Jurkat, Clone E6-1 (cell line): Measurements from ENCODE around the gene FAM171A1. TPM values are rescaled to one million over a fixed set of nuclear protein-coding genes. Genes with fewer than 3 reads are reported as not detected.
A peak's percentile ranks its signal among the peaks of the same experiment; 100 is the strongest.
"Not testable (repeated sequence)": the region's sequence is repeated elsewhere in the genome, so short reads cannot be mapped to it uniquely, and the experiment has no call there.

Experiments used
- DNase-seq: peaks from one replicate; pipeline ENCODE4 v3.0.0-alpha.2; 2011; ENCODE audit warnings: low read depth, low spot score
- H3K4me3 ChIP-seq: 2 replicates; pipeline ENCODE4 v1.5.1; 2011; ENCODE audit warnings: mild to moderate bottlenecking, low read length, control low read depth, moderate library complexity
- polyA plus RNA-seq: library from polyadenylated mRNA; unstranded; fragments of >200 nt; gene quantifications from one replicate; pipeline ENCODE4 v1.2.1, GENCODE V29; 2012; ENCODE audit warnings: missing spikeins; ENCODE audit not compliant: insufficient read length, insufficient read depth

The FAM171A1 gene
- polyA plus RNA-seq: 6.1 TPM

DNA sequence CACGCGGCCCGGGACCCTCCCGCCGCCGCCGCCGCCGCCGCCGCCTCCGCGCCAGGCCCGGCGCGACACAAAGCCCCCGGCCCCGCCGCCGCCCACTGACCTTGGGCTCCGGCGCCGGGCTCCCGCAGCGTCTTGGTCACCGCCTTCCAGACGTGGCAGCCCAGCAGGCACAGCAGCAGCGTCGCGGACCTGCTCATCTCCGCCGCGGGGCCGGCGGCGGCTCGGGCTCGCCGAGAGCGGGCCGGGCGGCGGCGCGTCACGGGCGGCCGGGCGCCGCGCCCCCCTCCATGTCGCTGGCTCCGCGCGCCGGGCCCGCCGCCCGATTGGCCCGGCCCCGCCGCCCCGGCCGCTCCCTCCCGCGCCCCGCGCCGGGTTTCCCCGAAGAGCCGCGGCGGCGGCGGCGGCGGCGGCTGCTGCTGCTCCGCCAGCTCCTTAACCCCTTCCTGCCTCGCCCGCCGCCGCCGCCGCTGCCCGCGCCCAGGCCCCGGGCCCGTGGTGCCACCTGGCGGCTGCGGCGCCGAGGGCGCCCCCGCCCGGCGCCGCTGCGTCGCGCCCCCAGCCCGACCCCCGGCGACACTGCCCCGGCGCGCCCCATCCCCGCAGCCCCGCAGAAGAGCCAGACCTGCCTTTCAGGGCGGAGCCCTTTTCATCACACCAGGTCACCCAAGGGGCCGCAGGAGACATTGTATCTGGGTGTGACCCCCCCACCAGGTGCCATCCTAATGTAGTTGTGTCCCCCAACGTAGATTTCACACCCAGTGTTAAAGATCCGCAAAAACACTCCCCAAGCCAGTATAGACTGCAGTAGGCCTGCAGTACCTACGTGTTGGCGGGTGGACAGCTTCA, at the start of gene FAM171A1:
Gene FAM171A1, minus strand, starts transcription at position 434 of the 846 bp plus-strand sequence. Its CDS starts 237 bp downstream, at position 197.
- no peak for DNase-seq
- peak within 1 kb of the TSS; percentile 32 for H3K4me3 ChIP-seq

DNA sequence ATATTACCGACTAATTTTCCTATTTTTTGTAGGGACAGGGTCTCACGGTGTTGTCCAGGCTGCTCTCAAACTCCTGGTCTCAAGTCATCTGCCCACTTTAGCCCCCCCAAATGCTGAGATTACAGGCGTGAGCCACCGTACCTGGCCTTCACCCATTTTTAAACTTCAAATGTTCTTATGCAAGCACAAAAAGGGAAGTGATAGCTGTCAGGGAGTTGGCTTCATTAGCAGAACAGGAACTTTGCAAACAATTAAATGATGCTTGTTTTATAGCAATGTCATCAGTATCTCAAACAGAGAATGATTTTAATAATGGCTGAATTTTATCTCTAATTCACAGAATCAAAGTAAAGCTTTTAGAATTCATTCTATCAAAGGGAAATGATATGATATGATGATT, 49.8 kb upstream of the FAM171A1 start:
- H3K4me3 ChIP-seq: no peak overlapping the region
- DNase-seq: no peak

DNA sequence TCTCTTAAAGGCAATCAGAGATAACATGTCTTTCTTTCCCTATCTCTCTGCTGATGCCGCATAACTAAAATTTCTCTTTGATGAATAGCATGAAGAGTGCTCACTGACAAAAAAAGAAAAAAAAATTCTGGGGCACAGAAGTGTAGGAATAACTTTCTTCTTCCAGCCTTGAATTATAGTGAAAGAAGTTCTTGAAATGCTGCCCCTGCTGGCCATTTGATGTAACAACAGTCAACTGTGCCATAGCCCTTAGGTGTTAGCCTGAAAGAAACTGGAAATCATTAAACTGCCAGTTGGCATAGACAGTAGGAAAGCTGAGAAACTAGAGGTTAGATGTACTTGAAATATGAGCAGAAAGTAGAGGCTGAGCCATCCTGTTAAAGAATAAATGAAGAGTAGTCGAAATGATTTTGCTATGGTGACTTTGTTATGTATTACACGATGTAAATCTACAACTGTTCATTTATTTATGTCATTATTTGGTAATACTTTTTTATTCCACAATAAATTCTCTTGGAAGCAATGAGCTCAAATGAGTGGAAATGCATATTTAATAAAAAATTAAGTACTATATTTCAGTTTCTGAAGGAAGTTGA, 48.3 kb upstream of the FAM171A1 start:
- no peak overlapping the region for H3K4me3 ChIP-seq
- peak; percentile 30 for DNase-seq

DNA sequence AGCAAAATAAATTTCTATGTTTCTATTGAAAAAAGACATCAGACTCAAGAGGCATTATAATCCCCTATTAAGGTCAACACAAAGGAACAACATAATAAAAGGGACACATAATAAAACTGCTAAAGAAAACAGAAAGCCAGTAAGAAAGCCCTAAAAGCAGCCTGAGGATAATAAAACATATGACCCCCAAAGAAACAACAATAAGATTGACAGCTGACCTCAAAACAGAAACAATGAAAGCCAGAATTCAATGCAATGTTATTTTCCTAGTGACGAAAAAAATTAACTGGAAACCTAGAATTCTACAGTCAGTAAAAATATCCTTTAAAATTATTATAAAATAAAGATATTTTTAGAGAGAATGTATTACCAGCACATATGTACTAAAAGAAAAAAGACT, 44.9 kb upstream of the FAM171A1 start:
- no peak overlapping the region for H3K4me3 ChIP-seq

DNA sequence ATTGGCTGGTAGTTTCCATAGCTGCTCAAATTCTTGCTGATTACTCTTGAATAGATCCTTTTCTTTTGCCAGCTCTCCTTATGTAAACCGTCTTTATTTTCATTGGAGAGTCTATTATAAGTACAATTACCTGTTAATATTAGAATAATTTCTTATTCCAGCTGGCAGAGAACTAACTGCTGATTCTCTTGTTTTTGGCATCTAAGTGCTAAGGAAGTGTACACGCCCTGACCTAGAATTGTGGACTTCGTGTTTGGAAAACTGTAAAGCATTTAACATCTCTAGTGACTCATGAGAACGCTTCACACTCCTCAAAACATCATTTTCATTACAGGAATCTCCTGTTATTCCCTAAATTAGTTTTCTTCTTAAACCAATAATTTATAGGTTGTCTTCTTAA, 39.9 kb upstream of the FAM171A1 start:
- DNase-seq: no peak
- no peak overlapping the region for H3K4me3 ChIP-seq

More for the DNA sequence above, 44.9 kb upstream of the FAM171A1 start:
- DNase-seq: no peak

DNA sequence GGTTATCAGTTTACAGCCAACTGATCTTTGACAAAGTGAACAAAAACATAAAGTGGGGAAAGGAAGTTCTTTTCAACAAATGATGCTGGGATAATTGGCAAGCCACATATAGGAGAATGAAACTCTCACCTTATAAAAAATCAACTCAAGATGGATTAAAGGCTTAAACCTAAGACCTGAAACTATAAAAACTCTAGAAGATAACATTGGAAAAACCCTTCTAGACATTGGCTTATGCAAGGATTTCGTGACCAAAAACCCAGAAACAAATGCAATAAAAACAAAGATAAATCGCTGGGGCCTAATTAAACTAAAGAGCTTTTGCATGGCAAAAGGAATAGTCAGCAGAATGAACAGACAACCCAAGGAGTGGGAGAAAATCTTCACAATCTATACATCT, 38.3 kb upstream of the FAM171A1 start:
- H3K4me3 ChIP-seq, DNase-seq: not testable (repeated sequence)

DNA sequence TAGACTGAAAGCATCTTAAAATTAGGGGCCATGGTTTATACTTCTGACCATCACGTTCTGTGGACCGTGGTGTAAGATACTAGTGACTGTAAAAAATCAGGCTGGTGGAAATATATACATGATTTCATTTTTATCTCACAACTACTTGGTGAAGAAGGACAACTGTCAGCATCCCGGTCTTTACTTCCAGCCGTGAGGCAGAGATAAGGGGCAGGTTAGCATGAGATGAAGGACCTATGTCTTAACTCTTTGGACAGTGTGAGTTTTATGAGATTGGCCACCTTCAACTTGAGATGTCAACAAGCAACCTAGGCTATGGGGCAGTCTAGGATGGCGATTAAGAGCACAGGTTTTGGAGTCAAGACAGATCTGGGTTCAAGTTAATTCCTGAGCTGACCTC, 37.5 kb upstream of the FAM171A1 start:
- no peak for DNase-seq
- no peak overlapping the region for H3K4me3 ChIP-seq

DNA sequence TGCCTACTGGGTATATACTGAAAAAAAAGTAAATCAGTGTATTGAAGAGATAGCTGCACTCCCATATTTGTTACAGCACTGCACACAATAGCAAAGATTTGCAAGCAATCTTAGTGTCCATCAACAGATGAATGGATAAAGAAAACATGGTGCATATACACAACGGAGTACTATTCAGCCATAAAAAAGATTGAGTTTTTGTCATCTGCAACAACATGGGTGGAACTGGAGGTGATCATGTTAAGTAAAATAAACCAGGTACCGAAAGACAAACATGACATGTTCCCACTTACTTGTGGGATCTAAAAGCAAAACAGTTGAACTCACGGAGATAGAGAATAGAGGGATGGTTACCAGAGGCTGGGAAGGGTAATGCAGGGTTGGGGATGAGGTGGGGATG, 34.2 kb upstream of the FAM171A1 start:
- no peak for DNase-seq
- no peak overlapping the region for H3K4me3 ChIP-seq

DNA sequence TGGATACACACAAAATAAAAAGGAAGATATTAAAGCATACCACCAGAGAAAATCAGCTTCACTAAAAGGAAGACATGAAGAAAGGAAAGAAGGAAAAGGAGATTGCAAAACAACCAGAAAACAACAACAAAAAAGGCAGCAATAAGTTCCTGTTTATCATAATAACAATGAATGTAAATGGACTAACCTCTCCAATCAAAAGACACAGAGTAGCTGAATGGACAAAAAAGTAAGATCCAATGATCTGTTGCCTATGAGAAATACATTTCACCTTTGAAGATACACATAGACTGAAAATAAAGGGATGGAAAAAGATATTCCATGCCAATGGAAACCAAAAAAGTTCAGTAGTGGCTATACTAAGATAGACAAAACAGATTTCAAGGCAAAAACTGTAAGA, 30.3 kb upstream of the FAM171A1 start:
- no peak overlapping the region for H3K4me3 ChIP-seq
- DNase-seq: no peak

DNA sequence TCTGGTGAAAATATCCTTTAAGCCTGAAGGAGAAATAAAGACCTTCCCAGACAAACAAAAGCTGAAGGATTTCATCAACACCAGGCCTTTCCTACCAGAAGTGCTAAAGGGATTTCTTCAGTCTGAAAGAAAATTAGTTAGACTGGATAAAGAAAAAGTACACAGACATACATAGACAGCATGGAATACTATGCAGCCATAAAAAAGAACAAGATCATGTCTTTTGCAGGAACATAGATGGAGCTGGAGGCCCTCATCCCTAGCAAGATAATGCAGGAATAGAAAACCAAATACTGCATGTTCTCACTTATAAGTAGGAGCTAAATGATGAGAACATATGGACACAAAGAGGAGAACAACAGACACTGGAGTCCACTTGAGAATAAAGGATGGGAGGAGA, 29.4 kb upstream of the FAM171A1 start:
- H3K4me3 ChIP-seq, DNase-seq: not testable (repeated sequence)

DNA sequence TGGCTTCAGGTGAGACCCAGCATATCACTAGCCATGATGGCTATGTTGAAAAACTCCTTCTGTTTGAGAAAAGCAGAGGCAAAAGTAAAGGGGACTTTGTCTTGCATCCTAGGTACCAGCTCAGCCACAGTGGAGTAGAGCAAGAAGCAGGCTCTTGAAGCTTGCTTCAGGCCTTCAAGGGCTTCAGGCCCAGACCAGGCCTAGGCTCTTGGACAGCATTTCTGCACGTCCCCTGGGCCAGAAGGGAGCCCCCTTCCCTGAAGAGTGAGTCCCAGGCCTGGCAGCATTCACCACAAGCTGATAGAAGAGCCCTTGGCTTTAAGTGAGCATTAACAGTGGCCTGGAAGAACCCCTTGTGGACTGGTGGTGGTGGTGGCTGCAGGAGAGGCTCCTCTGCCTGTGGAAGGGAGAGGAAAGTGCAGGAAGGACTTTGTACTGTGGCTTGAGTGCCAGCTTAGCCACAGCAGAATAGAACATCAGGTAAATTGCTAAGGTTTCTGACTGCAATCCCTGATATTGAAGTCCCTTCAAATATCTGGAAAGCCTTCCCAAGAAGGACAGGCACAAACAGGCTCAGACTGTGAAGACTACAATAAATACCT, 28.1 kb upstream of the FAM171A1 start:
- H3K4me3 ChIP-seq: no peak overlapping the region
- no peak for DNase-seq

DNA sequence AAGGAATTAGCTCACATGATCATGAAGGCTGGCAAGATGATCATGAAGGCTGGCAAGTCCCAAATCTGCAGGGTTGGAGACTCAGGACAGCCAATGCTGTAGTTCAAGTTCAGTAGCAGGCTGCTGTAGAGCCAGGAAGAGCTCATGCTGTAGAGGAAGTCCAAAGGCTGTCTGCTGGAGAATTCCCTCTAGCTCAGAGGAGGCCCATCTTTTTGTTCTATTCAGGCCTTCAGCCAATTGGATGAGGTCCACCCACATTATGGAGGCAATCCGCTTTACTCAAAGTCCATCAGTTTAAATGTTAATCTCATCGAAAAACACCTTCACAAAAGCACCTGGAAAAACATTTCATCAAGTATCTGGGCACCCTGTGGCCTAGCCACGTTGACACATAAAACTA, 24.8 kb upstream of the FAM171A1 start:
- DNase-seq: no peak
- no peak overlapping the region for H3K4me3 ChIP-seq

DNA sequence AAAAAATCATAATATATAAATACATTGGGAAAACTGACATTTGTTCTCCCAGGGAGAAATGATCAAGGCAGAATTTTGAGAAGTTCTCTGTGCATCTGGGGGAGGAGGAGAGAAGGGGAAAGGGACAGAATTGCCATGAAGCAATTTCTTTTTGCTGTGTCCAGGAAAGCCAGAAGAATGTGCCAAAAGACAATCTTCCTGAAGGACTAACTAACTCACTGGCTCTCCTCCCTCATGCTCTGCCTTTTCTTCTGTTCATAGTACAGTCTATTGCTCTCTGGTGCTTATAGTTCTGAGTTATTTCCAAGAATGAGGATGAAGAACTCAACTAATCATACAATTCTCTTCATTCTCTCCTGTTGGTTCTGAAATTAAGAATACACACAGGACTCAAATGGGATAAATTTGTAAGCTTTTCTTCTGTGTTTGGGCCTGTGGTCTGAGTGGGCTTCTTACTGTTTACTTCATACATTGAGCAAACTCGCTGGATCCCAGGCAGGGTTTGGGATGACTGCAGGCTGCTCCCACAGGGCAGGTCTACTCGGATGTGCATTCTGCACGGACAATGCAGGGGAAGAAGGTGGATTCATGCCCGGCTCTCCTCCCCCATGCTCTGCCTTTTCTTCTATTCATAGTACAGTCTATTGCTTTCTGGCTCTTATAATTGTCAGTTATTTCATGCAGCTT, 22.2 kb upstream of the FAM171A1 start:
- no peak for DNase-seq
- H3K4me3 ChIP-seq: no peak overlapping the region

DNA sequence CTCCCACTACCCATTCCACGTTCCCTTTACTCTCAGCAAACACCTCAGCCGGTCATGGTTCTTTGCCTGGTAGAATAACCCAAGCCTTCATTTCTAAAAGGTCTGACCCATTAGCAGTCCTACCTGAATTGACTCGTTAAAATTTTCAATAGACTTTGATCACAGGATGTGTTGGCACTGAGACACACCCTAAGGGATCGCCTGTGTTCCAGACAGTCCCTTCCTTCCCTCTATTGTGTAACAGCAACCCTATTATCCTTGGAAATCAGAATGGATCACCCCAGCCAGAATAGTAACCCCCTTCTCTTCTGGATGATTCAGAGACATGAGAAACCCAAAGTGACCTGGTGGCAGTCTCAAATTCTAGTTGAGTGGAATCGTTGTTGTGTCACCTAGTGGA, 20.4 kb upstream of the FAM171A1 start:
- no peak for DNase-seq

DNA sequence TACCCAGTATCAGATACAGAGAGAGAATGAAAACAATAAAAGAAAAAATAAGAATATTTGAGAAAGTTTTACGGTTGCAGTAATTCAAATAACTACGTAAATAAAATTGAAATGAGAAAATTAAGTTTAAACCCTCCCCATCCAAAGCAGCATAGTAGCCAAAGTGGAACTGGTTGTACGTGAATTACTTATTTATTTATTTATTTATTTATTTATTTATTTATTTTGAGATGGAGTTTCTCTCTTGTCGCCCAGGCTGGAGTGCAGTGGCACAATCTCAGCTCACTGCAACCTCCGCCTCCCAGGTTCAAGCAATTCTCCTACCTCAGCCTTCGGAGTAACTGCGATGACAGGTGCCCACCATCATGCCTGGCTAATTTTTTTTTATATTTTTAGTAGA, 17.1 kb upstream of the FAM171A1 start:
- not testable (repeated sequence) for H3K4me3 ChIP-seq, DNase-seq

More for the DNA sequence above, 20.4 kb upstream of the FAM171A1 start:
- H3K4me3 ChIP-seq: no peak overlapping the region

DNA sequence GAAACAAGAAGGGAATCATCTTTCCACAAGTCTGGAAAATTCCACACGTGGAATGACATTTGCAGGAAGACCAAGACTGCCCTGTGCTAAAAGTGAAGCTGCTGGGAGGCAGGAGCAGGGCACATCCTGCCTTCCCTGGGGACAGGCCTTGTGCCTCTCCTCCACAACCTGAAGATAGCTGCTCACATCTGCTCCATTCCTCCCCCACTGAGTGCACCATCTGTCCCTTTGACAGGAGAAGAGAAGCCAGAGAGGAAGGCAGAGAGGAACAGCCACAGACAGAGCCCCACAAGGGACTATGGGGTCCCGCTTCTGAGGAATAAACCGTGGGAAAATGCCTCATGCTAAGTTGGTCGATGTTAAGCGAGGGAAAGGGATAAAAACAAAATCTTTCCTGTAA, 15.9 kb upstream of the FAM171A1 start:
- no peak overlapping the region for H3K4me3 ChIP-seq

DNA sequence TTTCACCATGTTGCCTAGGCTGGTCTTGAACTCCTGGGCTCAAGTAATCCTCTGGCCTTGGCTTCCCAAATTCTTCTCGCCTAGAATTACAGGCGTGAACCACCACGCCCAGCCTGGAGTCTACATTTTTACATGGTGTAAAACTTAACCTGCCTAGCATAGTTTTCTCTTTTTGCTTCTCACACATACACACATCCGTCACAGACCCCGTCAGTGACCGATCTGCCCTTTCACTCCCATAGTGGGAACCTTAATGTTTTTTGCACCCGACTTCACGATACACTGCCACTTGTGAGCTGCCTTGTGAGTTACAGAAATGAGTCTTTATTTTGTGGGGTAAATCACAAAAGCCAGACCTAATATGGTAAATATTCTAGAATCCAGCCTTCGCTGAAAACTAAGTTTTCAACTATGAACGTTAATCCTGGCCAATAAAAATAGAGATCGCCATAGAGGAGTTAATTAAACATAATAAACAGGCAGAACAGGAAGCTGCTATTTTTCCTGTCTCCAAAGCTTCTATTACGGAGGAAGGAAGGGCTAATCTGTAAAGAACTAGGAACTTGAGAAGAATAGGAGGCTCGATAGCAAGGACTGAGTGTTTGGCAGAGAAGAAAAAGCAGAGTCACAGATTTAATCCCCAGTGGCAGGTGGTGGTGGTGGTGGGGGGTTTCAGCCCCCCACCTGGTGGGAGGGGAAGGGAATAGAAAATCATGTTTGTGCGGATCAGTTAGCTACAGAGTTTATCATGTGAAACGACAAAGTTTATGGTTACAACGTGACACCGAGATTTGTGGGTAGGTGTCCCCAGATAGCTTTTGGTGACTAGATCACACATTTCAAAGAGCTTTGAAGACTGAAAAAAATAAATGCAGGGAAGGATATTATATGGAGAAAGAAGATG, 14.7 kb upstream of the FAM171A1 start:
- H3K4me3 ChIP-seq: no peak overlapping the region
- DNase-seq: no peak

More for the DNA sequence above, 15.9 kb upstream of the FAM171A1 start:
- DNase-seq: no peak

DNA sequence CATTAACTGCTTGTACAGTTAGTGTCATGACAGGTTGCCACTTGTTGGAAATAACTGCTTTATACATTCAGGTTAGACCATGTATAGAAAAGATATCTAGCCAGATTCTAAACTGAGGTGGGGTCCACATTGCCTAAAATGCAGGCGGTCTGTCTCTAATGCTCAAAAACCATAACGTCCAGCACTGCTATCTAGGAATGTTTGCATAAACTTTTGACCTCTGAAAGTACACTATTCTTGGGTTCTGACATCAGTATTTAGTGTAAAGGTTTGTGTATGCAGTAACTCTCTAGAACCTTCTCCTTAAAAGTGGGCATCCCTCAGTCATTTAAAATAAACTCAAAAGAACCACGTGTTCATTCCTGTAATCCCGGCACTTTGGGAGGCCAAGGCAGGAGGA, 10.3 kb upstream of the FAM171A1 start:
- no peak overlapping the region for H3K4me3 ChIP-seq
- no peak for DNase-seq

DNA sequence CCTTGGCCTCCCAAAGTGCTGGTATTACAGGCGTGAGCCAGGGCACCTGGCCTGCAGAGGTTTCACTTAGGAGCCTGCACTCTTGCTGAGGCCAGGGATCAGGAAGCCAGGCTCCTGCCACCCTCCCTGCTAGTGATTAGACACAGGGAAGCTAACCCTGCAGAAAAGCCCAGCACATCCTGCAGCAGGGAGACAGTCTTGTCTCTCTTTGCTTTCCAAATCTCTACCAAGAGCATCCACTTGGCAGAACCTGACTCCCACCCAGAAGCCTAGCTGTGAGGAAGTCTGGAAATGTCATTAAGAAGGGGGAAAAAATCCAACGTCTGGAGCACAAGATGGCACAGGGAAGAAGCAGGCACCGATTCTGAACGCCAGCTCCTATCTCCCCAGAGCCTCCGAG, 8.0 kb upstream of the FAM171A1 start:
- DNase-seq: no peak
- H3K4me3 ChIP-seq: no peak overlapping the region
